Omental fat pad (tissue), 4 donors: ENCODE measurements around the gene TBC1D3B. TPM values are rescaled to one million over a fixed set of nuclear protein-coding genes. Genes with fewer than 3 reads are reported as not detected.

Source experiments
- ATAC-seq: fragments of 150-250 bp; one replicate; pipeline ENCODE4 v1.9.1; 2016; ENCODE audit warnings: mild to moderate bottlenecking, moderate library complexity; ENCODE audit not compliant: low FRiP score
- DNase-seq: peaks from one replicate; pipeline ENCODE4 v3.0.0-alpha.2; 2019; ENCODE audit warnings: low spot score
- CTCF ChIP-seq, 3 donors: fragments of 450-650 bp; IDR thresholded peaks; one replicate each; pipeline ENCODE4 v1.5.1; 2016 to 2017; ENCODE audit warnings: antibody characterized with exemption in 3 of 3, mild to moderate bottlenecking in 3 of 3, moderate library complexity in 2 of 3
- total RNA-seq, 4 donors: library from RNA; depleted of rRNA; stranded (reverse); fragments of >200 nt; gene quantifications; one replicate each; pipeline ENCODE4 v1.1.0, GENCODE V29; 2016

Gene TBC1D3B
- total RNA-seq, 4 donors from 2014 or later = 1.5 to 6.9 (median 2.4) TPM

GRCh38 chr17:36148559-36149295, 27.7 kb downstream of the TBC1D3B start:
- DNase-seq (peak; percentile 25), ATAC-seq (peak; percentile 58)
- TF ChIP-seq CTCF (IDR thresholded peaks at IDR 0.05) = peak in 2 of 3 donors; percentile 80 to 90

GRCh38 chr17:36147601-36148000, 28.8 kb downstream of the TBC1D3B start:
- no peak for TF ChIP-seq CTCF (IDR thresholded peaks at IDR 0.05)
- ATAC-seq (no peak), DNase-seq (no peak)

- DNase-seq (no peak), ATAC-seq (no peak)
- TF ChIP-seq CTCF (IDR thresholded peaks at IDR 0.05) = no peak
Observed at GRCh38 chr17:36144981-36145729, 31.3 kb downstream of the TBC1D3B start.

GRCh38 chr17:36144014-36144413, 32.4 kb downstream of the TBC1D3B start:
- DNase-seq (no peak), ATAC-seq (no peak)
- no peak for TF ChIP-seq CTCF (IDR thresholded peaks at IDR 0.05)

GRCh38 chr17:36142806-36143205, 33.6 kb downstream of the TBC1D3B start:
- ATAC-seq = no peak
- no peak for DNase-seq
- no peak for TF ChIP-seq CTCF (IDR thresholded peaks at IDR 0.05)

- DNase-seq (no peak), ATAC-seq (no peak)
- TF ChIP-seq CTCF (IDR thresholded peaks at IDR 0.05) = no peak
Observed at GRCh38 chr17:36142235-36142634, 34.2 kb downstream of the TBC1D3B start.
